GM21786 (cell line): Measurements from ENCODE around the gene NIPBL.
"Not testable (repeated sequence)": the region's sequence is repeated elsewhere in the genome, so short reads cannot be mapped to it uniquely, and the experiment has no call there.

ENCODE experiments used
- ATAC-seq: cut with Tn5 transposase; IDR thresholded peaks from one replicate; pipeline ENCODE4 v1.9.1; 2021; ENCODE audit not compliant: unreplicated experiment

Gene NIPBL, protein sequence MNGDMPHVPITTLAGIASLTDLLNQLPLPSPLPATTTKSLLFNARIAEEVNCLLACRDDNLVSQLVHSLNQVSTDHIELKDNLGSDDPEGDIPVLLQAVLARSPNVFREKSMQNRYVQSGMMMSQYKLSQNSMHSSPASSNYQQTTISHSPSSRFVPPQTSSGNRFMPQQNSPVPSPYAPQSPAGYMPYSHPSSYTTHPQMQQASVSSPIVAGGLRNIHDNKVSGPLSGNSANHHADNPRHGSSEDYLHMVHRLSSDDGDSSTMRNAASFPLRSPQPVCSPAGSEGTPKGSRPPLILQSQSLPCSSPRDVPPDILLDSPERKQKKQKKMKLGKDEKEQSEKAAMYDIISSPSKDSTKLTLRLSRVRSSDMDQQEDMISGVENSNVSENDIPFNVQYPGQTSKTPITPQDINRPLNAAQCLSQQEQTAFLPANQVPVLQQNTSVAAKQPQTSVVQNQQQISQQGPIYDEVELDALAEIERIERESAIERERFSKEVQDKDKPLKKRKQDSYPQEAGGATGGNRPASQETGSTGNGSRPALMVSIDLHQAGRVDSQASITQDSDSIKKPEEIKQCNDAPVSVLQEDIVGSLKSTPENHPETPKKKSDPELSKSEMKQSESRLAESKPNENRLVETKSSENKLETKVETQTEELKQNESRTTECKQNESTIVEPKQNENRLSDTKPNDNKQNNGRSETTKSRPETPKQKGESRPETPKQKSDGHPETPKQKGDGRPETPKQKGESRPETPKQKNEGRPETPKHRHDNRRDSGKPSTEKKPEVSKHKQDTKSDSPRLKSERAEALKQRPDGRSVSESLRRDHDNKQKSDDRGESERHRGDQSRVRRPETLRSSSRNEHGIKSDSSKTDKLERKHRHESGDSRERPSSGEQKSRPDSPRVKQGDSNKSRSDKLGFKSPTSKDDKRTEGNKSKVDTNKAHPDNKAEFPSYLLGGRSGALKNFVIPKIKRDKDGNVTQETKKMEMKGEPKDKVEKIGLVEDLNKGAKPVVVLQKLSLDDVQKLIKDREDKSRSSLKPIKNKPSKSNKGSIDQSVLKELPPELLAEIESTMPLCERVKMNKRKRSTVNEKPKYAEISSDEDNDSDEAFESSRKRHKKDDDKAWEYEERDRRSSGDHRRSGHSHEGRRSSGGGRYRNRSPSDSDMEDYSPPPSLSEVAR (N-terminal part only)

DNA sequence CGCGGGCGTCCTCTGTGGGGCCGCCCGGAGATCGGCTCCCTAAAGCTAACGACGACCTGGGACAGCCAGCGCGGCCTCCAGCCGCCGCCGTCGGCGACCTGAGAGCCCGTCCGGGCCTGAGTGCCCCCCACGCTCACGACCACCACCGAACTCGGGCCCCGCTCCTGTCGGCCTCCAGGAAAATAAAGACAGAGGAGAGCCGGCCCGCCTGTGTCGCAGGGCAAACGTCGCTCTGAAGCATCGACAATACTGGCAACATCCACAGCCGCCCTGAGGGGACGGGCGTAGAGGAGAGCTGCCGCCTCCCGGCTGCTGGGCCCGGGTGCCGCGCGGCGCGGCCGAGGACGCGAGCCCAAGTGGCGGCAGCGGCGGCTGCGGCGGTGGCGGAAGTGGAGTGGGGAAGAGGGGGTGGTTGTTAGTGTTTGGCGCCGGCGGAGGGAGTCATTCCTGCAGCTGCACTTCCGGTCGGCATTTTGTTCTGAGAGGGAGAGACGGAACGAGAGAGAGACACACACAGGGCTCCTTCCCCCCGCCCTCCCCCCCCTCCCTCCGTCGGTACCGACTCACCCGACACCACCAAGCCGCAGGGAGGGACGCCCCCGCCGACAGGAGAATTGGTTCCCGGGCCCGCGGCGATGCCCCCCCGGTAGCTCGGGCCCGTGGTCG is at the start of gene NIPBL:
Gene NIPBL (plus strand): TSS at position 471 of the 666 bp plus-strand sequence. CDS start 76,928 bp downstream, outside the sequence.
- ATAC-seq, result peak; percentile 58

DNA sequence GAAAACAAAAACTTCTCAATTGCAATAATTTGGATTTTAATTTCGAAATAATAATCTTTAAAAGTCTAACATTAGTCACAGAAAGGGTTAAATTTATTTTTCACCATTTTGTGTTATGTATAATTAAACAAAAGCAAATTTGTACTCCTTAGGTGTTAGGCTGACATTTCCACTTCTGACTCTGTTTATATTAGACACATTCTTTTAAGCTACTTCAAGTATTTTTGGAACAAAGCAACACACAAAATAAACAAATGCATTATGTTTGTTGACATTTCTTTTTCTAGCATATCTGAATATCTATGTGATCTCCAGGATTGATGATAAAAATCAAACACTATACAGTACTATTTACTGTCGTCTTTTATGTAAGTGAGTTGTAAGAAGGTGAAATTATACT is 44.3 kb upstream of the NIPBL start:
- ATAC-seq, result no peak

DNA sequence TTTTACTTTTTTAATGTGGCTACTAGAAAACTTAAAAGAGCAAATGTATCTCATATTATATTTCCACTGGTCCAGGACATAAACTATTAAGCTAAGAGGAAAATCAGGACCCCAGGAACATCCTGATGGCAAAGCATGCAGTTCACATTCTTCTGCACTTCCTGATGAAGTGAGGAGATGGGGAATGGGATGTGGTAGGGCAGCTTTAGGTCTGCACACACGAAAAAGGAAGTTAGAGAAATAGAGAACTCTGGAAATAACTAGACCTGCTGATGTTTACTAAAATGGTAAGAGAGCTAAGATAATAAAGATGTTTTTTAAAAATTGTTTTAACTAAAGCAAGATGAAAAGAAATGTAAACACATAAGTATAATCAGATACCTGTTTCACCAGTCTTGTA is 39.7 kb upstream of the NIPBL start:
- no peak for ATAC-seq

DNA sequence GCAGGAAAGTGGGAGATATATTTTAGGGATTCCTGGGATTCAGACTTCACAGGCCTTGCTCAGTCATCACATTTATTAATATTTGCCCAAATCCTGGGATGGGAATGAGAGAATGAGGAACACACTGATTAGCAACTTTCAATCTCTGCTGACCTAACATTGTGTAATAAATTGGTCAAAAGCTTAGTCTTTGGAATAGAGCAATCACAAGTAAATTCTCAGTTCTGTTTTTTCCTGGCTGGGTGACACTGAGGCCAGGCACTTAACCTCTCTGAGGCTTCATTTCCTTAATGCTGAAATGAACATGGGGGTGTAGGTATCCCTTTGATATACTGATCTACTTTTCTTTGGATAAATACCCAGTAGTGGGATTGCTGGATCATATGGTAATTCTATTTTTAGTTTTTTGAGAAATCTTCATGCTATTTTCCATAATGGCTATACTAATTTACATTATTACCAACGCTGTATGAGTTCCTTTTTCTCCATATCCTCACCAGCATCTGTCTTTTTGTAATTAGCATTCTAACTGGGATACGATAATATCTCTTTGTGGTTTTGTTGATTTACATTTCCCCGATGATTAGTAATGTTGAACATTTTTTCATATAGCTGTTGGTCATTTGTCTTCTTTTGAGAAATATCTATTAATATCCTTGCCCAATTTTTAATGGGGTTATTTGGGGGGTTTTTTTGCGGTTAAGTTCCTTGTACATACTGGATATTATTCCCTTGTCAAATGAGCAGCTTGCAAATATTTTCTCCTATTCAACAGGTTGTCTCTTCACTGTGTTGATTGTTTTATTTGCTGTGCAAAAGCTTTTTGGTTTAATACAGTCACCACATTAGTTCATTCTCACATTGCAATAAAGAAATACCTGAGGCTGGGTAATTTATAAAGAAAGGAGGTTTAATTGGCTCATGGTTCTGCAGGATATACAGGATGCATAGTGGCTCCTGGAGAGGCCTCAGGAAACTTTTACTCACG is 36.8 kb upstream of the NIPBL start:
- ATAC-seq, result no peak

DNA sequence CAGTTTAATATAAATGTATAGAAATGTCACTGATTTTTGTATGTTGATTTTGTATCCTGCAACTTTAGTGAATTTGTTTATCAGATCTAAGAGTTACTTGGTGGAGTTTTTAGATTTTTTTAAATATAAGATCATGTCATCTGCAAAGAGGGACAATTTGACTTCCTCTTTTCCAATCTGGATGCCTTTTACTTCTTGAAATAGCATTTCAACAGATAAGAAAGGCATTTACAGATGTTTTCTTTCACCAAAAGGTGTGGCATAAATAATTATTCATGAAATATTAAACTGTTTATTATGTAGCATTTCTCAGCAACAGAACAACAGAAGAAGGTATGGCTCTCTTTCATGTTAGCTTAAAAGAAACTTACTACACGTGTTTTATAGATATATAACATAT is 34.9 kb upstream of the NIPBL start:
- no peak for ATAC-seq

DNA sequence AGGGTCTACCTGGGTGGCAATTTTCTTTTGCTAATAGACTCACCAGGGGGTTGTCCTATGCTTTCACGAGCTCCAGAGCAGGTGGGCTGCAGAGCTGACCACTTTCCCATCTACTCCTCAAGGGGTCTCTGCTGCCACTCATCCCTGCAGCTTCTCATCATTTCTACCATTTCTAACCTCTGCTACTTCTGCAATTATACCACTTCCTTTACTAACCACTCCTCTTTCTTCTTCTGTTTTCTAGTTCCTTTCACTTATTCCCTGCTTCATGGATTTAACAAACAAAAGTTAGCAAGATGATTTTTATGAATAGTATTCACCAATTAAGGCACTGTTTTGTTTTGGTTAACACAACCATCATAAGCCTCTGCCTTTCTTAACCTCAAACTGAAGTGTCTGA is 34.5 kb upstream of the NIPBL start:
- no peak for ATAC-seq

DNA sequence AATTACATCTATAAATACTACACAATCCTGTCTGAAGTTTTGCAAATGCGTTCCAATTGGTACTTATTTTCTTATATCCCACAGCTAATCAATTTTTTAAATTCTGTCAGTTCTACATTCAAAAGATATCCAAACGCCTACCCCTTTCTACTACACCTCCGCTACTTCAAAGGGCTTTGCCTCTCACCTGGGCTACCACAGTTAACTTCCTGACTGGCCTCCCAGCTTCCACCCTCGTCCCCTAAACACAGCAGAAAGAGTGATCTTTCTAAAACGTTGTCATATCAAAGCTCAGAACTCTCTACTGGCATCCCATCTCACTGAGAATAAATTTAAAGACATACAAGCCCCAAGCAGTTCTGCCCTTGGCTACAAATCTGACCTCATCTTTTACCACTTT is 32.3 kb upstream of the NIPBL start:
- ATAC-seq, result no peak

DNA sequence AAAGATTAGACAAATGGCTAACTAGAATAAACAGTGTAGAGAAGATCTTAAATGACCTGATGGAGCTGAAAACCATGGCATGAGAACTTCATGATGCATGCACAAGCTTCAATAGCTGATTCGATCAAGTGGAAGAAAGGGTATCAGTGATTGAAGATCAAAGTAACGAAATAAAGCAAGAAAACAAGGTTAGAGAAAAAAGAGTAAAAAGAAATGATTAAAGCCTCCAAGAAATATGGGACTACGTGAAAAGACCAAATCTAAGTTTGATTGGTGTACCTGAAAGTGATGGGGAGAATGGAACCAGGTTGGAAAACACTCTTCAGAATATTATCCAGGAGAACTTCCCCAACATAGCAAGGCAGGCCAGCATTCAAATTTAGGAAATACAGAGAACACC is 28.0 kb upstream of the NIPBL start:
- not testable (repeated sequence) for ATAC-seq

DNA sequence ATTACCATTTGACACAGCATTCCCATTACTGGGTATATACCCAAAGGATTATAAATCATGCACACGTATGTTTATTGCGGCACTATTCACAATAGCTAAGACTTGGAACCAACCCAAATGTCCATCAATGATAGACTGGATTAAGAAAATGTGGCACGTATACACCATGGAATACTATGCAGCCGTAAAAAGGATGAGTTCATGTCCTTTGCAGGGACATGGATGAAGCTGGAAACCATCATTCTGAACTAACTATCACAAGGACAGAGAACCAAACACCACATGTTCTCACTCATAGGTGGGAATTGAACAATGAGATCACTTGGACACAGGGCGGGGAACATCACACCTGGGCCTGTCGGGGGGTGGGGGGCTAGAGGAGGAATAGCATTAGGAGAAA is 23.7 kb upstream of the NIPBL start:
- not testable (repeated sequence) for ATAC-seq

DNA sequence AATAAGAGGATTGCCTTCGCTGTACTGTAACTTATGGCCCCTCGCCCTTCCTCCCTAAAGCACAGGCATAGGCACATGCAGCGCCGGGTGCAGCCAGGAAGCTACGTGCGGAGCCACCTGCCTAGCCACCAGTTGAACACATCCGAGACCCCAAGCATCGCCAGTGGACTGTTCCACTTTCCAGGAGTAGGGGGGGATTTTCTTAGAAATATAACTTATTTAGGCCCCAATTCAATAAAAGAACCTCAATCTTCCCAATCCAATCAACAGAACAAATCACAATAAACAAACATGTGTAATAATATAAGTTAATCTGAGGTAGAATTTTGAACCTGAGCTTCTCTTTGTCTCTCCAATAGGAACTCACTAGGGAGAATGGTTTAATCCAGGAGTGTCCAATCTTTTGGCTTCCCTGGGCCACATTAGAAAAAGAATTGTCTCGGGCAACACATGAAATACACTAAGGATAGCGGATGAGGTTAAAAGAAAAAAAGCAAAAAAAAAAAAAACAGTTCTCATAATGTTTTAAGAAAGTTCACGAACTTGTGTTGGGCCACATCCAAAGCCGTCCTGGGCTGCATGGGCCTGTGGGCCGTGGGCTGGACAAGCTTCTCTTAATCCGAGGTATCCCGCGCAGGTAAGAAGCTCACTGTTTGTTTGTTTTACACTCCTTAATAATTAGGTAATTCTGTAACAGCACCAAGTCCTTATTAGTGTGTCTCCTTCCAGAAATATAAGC is 22.0 kb upstream of the NIPBL start:
- no peak for ATAC-seq

DNA sequence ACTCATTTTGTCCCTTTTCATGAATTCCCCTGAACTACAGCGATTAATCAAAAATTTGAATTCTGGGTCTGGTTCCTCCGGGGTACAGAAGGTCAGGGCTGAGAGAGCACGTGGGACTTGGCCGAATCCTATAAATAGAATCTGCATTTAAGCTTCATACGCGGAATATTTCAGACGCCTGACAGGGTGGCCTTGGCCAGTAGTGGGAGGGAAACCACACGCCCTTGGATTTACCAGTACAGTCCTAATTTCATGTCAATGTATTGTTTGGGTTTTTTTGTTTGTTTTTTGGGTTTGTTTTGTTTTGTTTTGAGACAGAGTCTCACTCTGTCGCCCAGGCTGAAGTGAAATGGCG is 21.5 kb upstream of the NIPBL start:
- ATAC-seq, result no peak

DNA sequence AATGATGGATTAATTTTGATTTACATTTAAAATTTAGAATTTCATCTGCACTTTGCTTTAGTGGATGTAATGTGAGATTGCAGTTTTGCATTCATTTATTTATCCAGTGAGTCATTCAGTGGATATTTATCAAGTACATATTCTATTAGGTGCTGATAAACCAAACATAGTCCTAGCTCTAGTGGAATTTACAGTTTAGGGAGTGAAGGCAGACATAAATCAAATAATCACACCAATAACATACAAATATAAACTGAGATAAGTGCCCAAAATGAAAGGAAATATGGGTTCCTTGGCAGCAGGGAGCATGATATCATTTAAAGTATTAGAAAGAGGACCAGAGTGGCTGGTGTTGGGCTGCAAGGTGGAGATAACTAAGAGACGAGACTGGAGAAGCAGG is 14.7 kb upstream of the NIPBL start:
- ATAC-seq, result no peak

DNA sequence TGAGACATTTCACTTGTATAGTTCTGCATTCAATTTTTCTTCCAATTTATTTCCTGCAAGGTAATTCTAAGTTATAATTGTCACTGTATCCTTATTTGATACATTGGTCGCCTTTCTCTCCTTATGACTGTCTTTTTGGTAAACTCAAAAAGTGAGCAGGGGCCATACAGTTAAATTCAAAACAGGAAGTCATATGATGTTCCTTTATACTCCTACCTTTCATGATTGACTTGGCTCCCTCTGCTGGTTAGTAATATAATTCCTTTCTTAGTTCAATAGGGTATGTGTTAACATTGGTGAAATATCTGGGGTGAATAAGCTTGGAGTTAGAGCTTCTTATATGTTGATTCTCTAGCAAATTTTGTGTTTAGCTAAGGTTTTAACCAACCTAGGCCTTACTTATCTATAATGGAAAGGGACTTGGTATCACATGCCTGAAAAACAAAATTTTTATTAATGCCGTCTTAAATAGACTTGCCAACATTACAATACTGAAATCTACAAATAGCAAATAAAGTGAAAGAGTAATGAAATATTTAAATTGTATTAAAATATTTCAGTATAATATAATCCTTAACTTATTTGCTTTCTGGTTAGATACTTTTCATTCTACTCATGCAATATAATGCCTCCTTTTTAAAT is 6.0 kb upstream of the NIPBL start:
- ATAC-seq, result peak; percentile 87

DNA sequence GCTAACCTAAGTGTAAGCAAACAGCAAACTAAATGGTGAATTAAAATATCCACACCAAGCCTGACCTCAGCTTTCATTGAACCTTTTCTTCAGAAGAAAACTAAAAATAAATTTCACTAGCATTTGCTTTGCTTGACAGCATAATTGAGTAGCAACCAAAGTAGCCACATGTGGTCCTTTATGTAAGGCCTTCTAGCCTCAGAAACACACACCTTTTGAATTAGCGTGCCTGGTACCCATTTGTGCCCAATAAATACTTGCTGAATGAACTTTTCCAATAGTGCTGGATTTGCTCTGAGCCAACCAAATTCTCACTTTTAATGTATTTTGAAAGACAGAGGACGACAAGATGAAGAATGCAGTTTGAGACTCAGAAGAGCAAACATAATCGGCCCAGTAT is 2.1 kb upstream of the NIPBL start:
- ATAC-seq, result no peak

DNA sequence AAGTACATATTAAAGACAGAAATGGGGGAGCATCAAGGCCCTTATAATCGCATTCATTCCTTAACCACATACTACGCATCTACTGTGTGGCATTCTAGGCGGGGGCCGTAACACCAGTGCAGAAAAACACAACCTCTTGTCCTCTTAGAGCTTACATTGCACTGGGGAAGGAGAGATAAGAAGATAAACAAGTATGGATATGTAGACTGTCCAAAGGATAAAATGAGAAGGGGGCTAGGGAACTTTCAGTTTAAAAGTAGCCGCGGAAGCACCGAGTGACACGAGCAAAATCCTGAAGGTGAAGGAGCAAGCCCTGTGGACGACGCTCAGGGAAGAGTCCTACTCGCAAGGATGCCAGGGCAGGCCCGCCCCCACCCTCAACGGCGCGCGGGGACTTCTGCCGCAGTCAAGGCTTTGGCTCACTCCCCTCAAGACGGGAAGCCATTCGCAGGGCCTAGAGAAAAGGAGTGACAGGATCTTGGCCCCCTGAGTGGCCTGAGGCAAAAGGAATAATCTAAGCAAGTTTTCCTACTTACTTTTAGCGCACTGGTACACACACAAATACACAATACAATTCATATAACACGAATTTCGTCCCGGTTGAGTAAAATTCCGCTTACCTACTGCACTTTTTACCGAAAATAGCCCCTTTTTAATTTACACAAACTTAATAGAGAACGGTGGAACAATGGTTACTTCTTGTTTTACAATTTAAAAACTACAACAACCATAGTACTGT is 1.3 kb upstream of the NIPBL start:
- no peak for ATAC-seq

DNA sequence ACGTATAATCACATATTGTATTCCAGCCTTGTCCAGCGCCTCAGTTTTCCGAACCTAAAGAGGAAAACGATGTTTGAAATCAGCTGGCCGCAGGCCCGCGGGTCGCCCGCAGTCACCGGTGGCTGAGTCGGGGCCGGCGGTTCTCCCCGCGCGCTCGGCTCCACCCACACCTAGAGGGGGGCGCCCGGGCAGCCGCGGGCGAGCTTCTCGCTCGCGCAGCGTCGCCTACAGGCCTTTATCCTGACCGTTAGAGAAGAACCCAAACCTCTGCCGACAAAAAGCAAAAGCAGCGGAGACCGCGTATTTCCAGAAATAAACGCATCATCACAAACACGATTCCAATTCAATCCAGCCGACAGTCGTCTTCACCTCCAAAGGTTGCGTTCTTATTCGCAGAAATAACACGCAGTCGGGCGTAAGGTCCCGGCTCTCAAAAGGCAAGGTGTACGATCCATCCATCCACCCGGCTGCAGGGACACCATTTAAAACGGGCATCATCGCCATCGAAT is 725 bp upstream of the NIPBL start:
- ATAC-seq, result peak; percentile 52

DNA sequence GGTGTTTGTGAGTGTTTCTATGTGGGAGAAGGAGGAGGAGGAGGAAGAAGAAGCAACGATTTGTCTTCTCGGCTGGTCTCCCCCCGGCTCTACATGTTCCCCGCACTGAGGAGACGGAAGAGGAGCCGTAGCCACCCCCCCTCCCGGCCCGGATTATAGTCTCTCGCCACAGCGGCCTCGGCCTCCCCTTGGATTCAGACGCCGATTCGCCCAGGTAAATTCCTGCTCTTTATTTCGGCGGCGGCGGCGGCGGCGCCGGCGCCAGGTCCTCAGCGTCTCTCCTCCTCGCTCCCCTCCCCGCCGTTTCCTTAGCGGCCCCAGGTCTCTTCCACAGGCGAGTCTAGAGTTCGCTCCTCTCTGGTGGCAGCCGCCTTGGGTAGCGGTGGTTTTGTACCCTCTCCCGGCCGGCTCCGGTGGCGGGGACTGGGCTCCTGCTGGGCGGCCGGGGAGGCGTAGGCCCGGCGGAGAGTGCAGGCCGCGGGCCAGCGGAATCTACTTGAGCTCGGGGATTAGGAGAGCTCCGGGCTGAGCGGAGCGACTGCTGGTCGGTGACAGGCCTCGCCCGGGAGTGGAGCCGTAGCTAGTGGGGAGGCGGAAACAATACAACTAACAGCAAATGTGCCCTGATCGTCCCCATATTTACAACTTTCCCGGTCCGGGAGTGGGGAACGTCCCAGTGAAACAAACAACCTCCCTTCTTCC is 547 bp downstream of the NIPBL start:
- ATAC-seq, result peak; percentile 12
